Epithelial cell of prostate (primary cell): ENCODE results near the gene LCE3B.

ENCODE experiments used
- DNase-seq: peaks from one replicate; pipeline ENCODE4 v3.0.0-alpha.2; 2011; ENCODE audit warnings: low read depth, low spot score
- H3K27ac ChIP-seq: fragments of 450-650 bp; 2 replicates; pipeline ENCODE4 v1.5.1; 2017; ENCODE audit warnings: mild to moderate bottlenecking

The LCE3B gene

GRCh38 chr1:152656459-152656858 is 42.8 kb downstream of the LCE3B start:
- H3K27ac ChIP-seq, result no peak overlapping the region
- no peak for DNase-seq

- DNase-seq, result no peak
- H3K27ac ChIP-seq, result no peak overlapping the region
Measured at GRCh38 chr1:152657677-152658076, 44.1 kb downstream of the LCE3B start.

- DNase-seq, result no peak
- H3K27ac ChIP-seq, result no peak overlapping the region
Measured at GRCh38 chr1:152658649-152659048, 45.0 kb downstream of the LCE3B start.

GRCh38 chr1:152663098-152663497 is 49.5 kb downstream of the LCE3B start, which contains the start of gene LCE2D:
Gene LCE2D, plus strand, starts transcription at chr1:152663380. Its CDS starts 726 bp downstream, at chr1:152664106.
- no peak within 1 kb of the TSS for H3K27ac ChIP-seq
- DNase-seq, result no peak
